T-helper 2 cell treated with Interferon-gamma antibody and Interleukin-4, amounts not matched to agents 5 μg/mL and 100 μg/mL, for 36 hours (primary cell): Measurements from ENCODE around the gene VRTN.
"Not testable (repeated sequence)": the region's sequence is repeated elsewhere in the genome, so short reads cannot be mapped to it uniquely, and the experiment has no call there.

Experiments used
- DNase-seq: peaks from one replicate; pipeline ENCODE4 v3.0.0; 2021; ENCODE audit warnings: low spot score
- H3K27ac Mint-ChIP-seq: one replicate; pipeline ENCODE4 v1.8.0; 2021; ENCODE audit warnings: mild to moderate bottlenecking, mixed read lengths
- H3K27me3 Mint-ChIP-seq: one replicate; pipeline ENCODE4 v1.8.0; 2021; ENCODE audit warnings: low read depth, mixed read lengths
- H3K36me3 Mint-ChIP-seq: one replicate; pipeline ENCODE4 v1.8.0; 2021; ENCODE audit warnings: low read depth, mixed read lengths
- H3K4me1 Mint-ChIP-seq: one replicate; pipeline ENCODE4 v1.8.0; 2021; ENCODE audit warnings: low read depth, mixed read lengths
- H3K4me3 Mint-ChIP-seq: one replicate; pipeline ENCODE4 v1.8.0; 2022; ENCODE audit warnings: mild to moderate bottlenecking, moderate library complexity, mixed read lengths
- H3K9me3 Mint-ChIP-seq: one replicate; pipeline ENCODE4 v1.8.0; 2021; ENCODE audit warnings: mixed read lengths

Gene VRTN

GRCh38 chr14:74360163-74360562, 11.9 kb downstream of the VRTN start:
- H3K9me3 Mint-ChIP-seq, result no peaks in the 10 kb centered on the region
- peaks cover 6% of the 10 kb centered on the region for H3K27me3 Mint-ChIP-seq
- H3K27ac Mint-ChIP-seq, result no peak overlapping the region
- no peaks in the 10 kb centered on the region for H3K36me3 Mint-ChIP-seq
- H3K4me3 Mint-ChIP-seq, result no peak overlapping the region
- no peaks in the 10 kb centered on the region for H3K4me1 Mint-ChIP-seq
- DNase-seq, result no peak

GRCh38 chr14:74362361-74362915, 14.2 kb downstream of the VRTN start:
- no peaks in the 10 kb centered on the region for H3K4me1 Mint-ChIP-seq
- H3K4me3 Mint-ChIP-seq, result no peak overlapping the region
- peak; percentile 48 for DNase-seq
- H3K36me3 Mint-ChIP-seq, result no peaks in the 10 kb centered on the region
- H3K27ac Mint-ChIP-seq, result no peak overlapping the region
- H3K9me3 Mint-ChIP-seq, result no peaks in the 10 kb centered on the region
- peaks cover 6% of the 10 kb centered on the region for H3K27me3 Mint-ChIP-seq

- Mint-ChIP-seq H3K9me3 (no peaks in the 10 kb centered on the region), H3K4me1 (no peaks in the 10 kb centered on the region), H3K27me3 (peaks cover 6% of the 10 kb centered on the region), H3K27ac (no peak overlapping the region), H3K36me3 (no peaks in the 10 kb centered on the region), H3K4me3 (no peak overlapping the region)
- DNase-seq, result no peak
Observed at GRCh38 chr14:74364271-74364880, 16.1 kb downstream of the VRTN start.

GRCh38 chr14:74368026-74368425, 19.8 kb downstream of the VRTN start:
- Mint-ChIP-seq H3K27ac (no peak overlapping the region), H3K4me1 (no peaks in the 10 kb centered on the region), H3K36me3 (no peaks in the 10 kb centered on the region), H3K9me3 (no peaks in the 10 kb centered on the region), H3K27me3 (peaks cover 4% of the 10 kb centered on the region), H3K4me3 (no peak overlapping the region)
- no peak for DNase-seq

GRCh38 chr14:74368441-74368840, 20.2 kb downstream of the VRTN start:
- H3K27me3 Mint-ChIP-seq, result peaks cover 4% of the 10 kb centered on the region
- H3K36me3 Mint-ChIP-seq, result no peaks in the 10 kb centered on the region

GRCh38 chr14:74377976-74378690, 29.9 kb downstream of the VRTN start:
- H3K27ac Mint-ChIP-seq, result no peak overlapping the region
- no peaks in the 10 kb centered on the region for H3K27me3 Mint-ChIP-seq
- H3K36me3 Mint-ChIP-seq, result no peaks in the 10 kb centered on the region
- no peak for DNase-seq
- no peaks in the 10 kb centered on the region for H3K4me1 Mint-ChIP-seq
- H3K4me3 Mint-ChIP-seq, result no peak overlapping the region
- H3K9me3 Mint-ChIP-seq, result no peaks in the 10 kb centered on the region

More at GRCh38 chr14:74368441-74368840, 20.2 kb downstream of the VRTN start:
- no peak overlapping the region for H3K4me3 Mint-ChIP-seq
- no peak for DNase-seq
- no peak overlapping the region for H3K27ac Mint-ChIP-seq
- no peaks in the 10 kb centered on the region for H3K9me3 Mint-ChIP-seq
- no peaks in the 10 kb centered on the region for H3K4me1 Mint-ChIP-seq

- no peaks in the 10 kb centered on the region for H3K9me3 Mint-ChIP-seq
- H3K4me3 Mint-ChIP-seq, result no peak overlapping the region
- DNase-seq, result no peak
- H3K4me1 Mint-ChIP-seq, result no peaks in the 10 kb centered on the region
- H3K27me3 Mint-ChIP-seq, result no peaks in the 10 kb centered on the region
- H3K36me3 Mint-ChIP-seq, result no peaks in the 10 kb centered on the region
- no peak overlapping the region for H3K27ac Mint-ChIP-seq
Observed at GRCh38 chr14:74380172-74380571, 31.9 kb downstream of the VRTN start.

GRCh38 chr14:74380845-74381244, 32.6 kb downstream of the VRTN start:
- no peak overlapping the region for H3K27ac Mint-ChIP-seq

GRCh38 chr14:74381571-74381970, 33.3 kb downstream of the VRTN start:
- H3K4me3 Mint-ChIP-seq, result not testable (repeated sequence)

More at GRCh38 chr14:74380845-74381244, 32.6 kb downstream of the VRTN start:
- no peak overlapping the region for H3K4me3 Mint-ChIP-seq
- no peaks in the 10 kb centered on the region for H3K36me3 Mint-ChIP-seq
- no peaks in the 10 kb centered on the region for H3K27me3 Mint-ChIP-seq
- no peaks in the 10 kb centered on the region for H3K4me1 Mint-ChIP-seq
- H3K9me3 Mint-ChIP-seq, result no peaks in the 10 kb centered on the region
- DNase-seq, result no peak

GRCh38 chr14:74382231-74382630, 34.0 kb downstream of the VRTN start:
- Mint-ChIP-seq H3K4me1 (no peaks in the 10 kb centered on the region), H3K36me3 (no peaks in the 10 kb centered on the region), H3K4me3 (no peak overlapping the region), H3K27me3 (peaks cover 10% of the 10 kb centered on the region), H3K27ac (no peak overlapping the region), H3K9me3 (no peaks in the 10 kb centered on the region)
- no peak for DNase-seq

More at GRCh38 chr14:74381571-74381970, 33.3 kb downstream of the VRTN start:
- H3K27me3 Mint-ChIP-seq, DNase-seq, H3K9me3 Mint-ChIP-seq, H3K36me3 Mint-ChIP-seq, H3K4me1 Mint-ChIP-seq, H3K27ac Mint-ChIP-seq: not testable (repeated sequence)

- H3K27ac Mint-ChIP-seq, result no peak overlapping the region
- H3K9me3 Mint-ChIP-seq, result no peaks in the 10 kb centered on the region
- no peak overlapping the region for H3K4me3 Mint-ChIP-seq
Observed at GRCh38 chr14:74389980-74390379, 41.7 kb downstream of the VRTN start.

GRCh38 chr14:74390505-74390904, 42.2 kb downstream of the VRTN start:
- peaks cover 24% of the 10 kb centered on the region for H3K27me3 Mint-ChIP-seq
- not testable (repeated sequence) for H3K27ac Mint-ChIP-seq, DNase-seq, H3K36me3 Mint-ChIP-seq, H3K9me3 Mint-ChIP-seq, H3K4me3 Mint-ChIP-seq, H3K4me1 Mint-ChIP-seq

More at GRCh38 chr14:74389980-74390379, 41.7 kb downstream of the VRTN start:
- no peaks in the 10 kb centered on the region for H3K36me3 Mint-ChIP-seq
- peaks cover 24% of the 10 kb centered on the region for H3K27me3 Mint-ChIP-seq
- no peak for DNase-seq
- H3K4me1 Mint-ChIP-seq, result no peaks in the 10 kb centered on the region

GRCh38 chr14:74391479-74391878, 43.2 kb downstream of the VRTN start:
- no peaks in the 10 kb centered on the region for H3K4me1 Mint-ChIP-seq
- H3K27ac Mint-ChIP-seq, result no peak overlapping the region

More at GRCh38 chr14:74391479-74391878, 43.2 kb downstream of the VRTN start:
- Mint-ChIP-seq H3K4me3 (no peak overlapping the region), H3K9me3 (no peaks in the 10 kb centered on the region), H3K27me3 (peaks cover 22% of the 10 kb centered on the region), H3K36me3 (no peaks in the 10 kb centered on the region)
- no peak for DNase-seq
